ENCODE results near the gene LRBA. TPM values are rescaled to one million over a fixed set of nuclear protein-coding genes. Genes with fewer than 3 reads are reported as not detected.
A peak's percentile ranks its signal among the peaks of the same experiment; 100 is the strongest.

The LRBA gene
- total and polyA plus RNA-seq, 9 of the 15 experiments (the other 6 are each of a cell fraction or from before 2014, with no cell fraction given) = 24.2 to 88.7 (median 59.7) TPM

DNA sequence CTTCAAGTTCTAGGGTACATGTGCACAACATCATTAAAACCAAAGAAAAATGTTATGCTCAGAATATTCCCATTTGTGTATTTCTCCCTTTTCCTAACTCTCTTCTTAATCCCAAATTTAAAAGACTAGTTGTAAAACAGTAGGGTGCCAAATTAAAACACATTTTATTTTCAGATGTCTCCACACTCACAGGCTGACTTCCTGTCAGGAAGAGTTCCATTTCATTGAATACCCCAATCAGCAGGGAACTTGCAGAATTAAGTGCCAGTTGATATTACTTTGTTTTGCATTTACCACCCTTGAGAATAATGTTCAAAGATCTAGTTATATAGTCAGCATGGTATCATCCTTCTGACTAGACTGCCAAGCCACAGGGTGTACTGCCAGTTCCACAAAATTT is 225.2 kb downstream of the LRBA start:
- ATAC-seq (no peak), DNase-seq (ENCODE audit: extremely low read depth in 1 of 4, low spot score in 3 of 4) (no peak), FAIRE-seq (no peak)
- no peaks in the 10 kb centered on the region for H3K27me3 ChIP-seq (ENCODE audit: control insufficient read depth in 2 of 2, insufficient read depth in 2 of 2, low read length in 2 of 2)
- ChIA-PET POLR2A (no interaction called here), CTCF (ENCODE audit: low intra/inter-chr PET ratio) (no interaction called here)
- no peak overlapping the region for H2AFZ ChIP-seq (ENCODE audit: low read depth, low read length)
- no peak overlapping the region for H3K9ac ChIP-seq (ENCODE audit: insufficient read depth in 1 of 2, low read depth in 2 of 2, low read length in 2 of 2)
- no peaks in the 10 kb centered on the region for H3K79me2 ChIP-seq (ENCODE audit: control insufficient read depth, insufficient read depth, low read length)
- BruUV-seq (replicated peaks) = no TSS peak
- H3K9me1 ChIP-seq (ENCODE audit: control insufficient read depth, insufficient read depth, low read length) = no peaks in the 10 kb centered on the region
- TF ChIP-seq BMI1 (IDR thresholded peaks at IDR 0.05; ENCODE audit: low read length) = no peak
- H3K4me2 ChIP-seq (ENCODE audit: insufficient read depth, low read length) = no peak overlapping the region
- no peaks in the 10 kb centered on the region for H3K9me3 ChIP-seq (replicated peaks; ENCODE audit: control insufficient read depth, insufficient read depth, low read depth, low read length)
- no peaks in the 10 kb centered on the region for H4K20me1 ChIP-seq (replicated peaks; ENCODE audit: control insufficient read depth, insufficient read depth, low read length)
- no peak overlapping the region for H3K4me3 ChIP-seq
- H3K36me3 ChIP-seq (ENCODE audit: control insufficient read depth, insufficient read depth, low read length) = no peaks in the 10 kb centered on the region; the same call in 2 of the 3 replicates
- intact Hi-C loops (cut with micrococcal nuclease) = no loop called here
- peaks cover 0 to under 1% of the 10 kb centered on the region in 2 experiments; a peak in 1 of 5 replicates for H3K4me1 ChIP-seq (replicated peaks in 1 of 2; ENCODE audit: control insufficient read depth in 2 of 2, insufficient read depth in 2 of 2, low read length in 2 of 2)
- no peak overlapping the region for H3K27ac ChIP-seq (ENCODE audit: extremely low read depth, low read depth, low read length)
- in situ Hi-C loops (cut with MboI) = no loop called here

DNA sequence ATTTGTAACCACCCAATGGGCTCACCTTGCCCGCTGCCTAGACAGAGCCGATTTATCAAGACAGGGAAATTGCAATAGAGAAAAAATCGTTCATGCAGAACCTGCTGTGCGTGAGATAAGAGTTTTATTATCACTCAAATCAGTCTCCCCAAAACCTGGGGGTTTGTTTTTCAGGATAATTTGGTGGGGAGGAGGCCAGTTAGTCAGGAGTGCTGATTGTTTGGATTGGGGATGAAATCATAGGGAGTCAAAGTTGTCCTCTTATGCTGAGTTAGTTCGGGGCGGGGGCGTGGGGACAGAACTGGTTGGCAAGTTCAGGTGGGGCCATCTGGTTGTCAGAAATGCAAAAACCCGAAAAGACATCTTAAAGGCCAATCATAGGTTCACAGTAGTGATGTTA is 230.1 kb downstream of the LRBA start:
- no peak overlapping the region for H3K4me3 ChIP-seq
- DNase-seq (ENCODE audit: extremely low read depth in 1 of 4, low spot score in 3 of 4) (peak in 1 of 4 experiments; percentile 9), FAIRE-seq (no peak), ATAC-seq (peak; percentile 33; the same call in 2 of the 3 replicates)
- BruUV-seq (replicated peaks) = no TSS peak
- no peak overlapping the region for H3K27ac ChIP-seq (ENCODE audit: extremely low read depth, low read depth, low read length)
- H4K20me1 ChIP-seq (replicated peaks; ENCODE audit: control insufficient read depth, insufficient read depth, low read length) = no peaks in the 10 kb centered on the region
- no peak overlapping the region for H2AFZ ChIP-seq (ENCODE audit: low read depth, low read length)
- intact Hi-C loops (cut with micrococcal nuclease) = no loop called here
- no peak overlapping the region; the same call in 1 of the 2 replicates for H3K4me2 ChIP-seq (ENCODE audit: insufficient read depth, low read length)
- H3K9me1 ChIP-seq (ENCODE audit: control insufficient read depth, insufficient read depth, low read length) = no peaks in the 10 kb centered on the region
- no peaks in the 10 kb centered on the region for H3K79me2 ChIP-seq (ENCODE audit: control insufficient read depth, insufficient read depth, low read length)
- no peaks in the 10 kb centered on the region; the same call in 2 of the 3 replicates for H3K36me3 ChIP-seq (ENCODE audit: control insufficient read depth, insufficient read depth, low read length)
- 32% methylated on average over 8 of the region's 8 CpGs for WGBS (ENCODE audit: insufficient coverage, low coverage, missing lambda C conversion rate)
- no peak overlapping the region for H3K9ac ChIP-seq (ENCODE audit: insufficient read depth in 1 of 2, low read depth in 2 of 2, low read length in 2 of 2)
- no peaks in the 10 kb centered on the region for H3K27me3 ChIP-seq (ENCODE audit: control insufficient read depth in 2 of 2, insufficient read depth in 2 of 2, low read length in 2 of 2)
- POLR2A ChIA-PET = no interaction called here
- H3K9me3 ChIP-seq (replicated peaks; ENCODE audit: control insufficient read depth, insufficient read depth, low read depth, low read length) = no peaks in the 10 kb centered on the region
- H3K4me1 ChIP-seq (replicated peaks in 1 of 2; ENCODE audit: control insufficient read depth in 2 of 2, insufficient read depth in 2 of 2, low read length in 2 of 2) = peaks cover 0 to 8% of the 10 kb centered on the region in 2 experiments; a peak in 3 of 5 replicates
- TF ChIP-seq RCOR1 (IDR thresholded peaks at IDR 0.05; ENCODE audit: borderline replicate concordance in 1 of 2, low read depth in 2 of 2, low read length in 2 of 2) (0 out of 4 replicates have a peak, but pooled peaks of 1 of the 2 experiments have one; percentile 25), CBFA2T3 (IDR thresholded peaks at IDR 0.05) (peak; percentile 47; the same call in 1 of the 2 replicates), ATF7 (IDR thresholded peaks at IDR 0.05) (no peak), ZKSCAN8 (CRISPR knock-in tag; IDR thresholded peaks at IDR 0.05) (no peak), ARID1B (IDR thresholded peaks at IDR 0.05) (0 out of 2 replicates have a peak, but pooled peaks have one; percentile 28)
- CTCF ChIA-PET (ENCODE audit: low intra/inter-chr PET ratio) = no interaction called here
- in situ Hi-C loops (cut with MboI) = no loop called here

All from K562 (cell line).